Measurements from ENCODE around the gene SLC44A2.

SLC44A2 gene

DNA sequence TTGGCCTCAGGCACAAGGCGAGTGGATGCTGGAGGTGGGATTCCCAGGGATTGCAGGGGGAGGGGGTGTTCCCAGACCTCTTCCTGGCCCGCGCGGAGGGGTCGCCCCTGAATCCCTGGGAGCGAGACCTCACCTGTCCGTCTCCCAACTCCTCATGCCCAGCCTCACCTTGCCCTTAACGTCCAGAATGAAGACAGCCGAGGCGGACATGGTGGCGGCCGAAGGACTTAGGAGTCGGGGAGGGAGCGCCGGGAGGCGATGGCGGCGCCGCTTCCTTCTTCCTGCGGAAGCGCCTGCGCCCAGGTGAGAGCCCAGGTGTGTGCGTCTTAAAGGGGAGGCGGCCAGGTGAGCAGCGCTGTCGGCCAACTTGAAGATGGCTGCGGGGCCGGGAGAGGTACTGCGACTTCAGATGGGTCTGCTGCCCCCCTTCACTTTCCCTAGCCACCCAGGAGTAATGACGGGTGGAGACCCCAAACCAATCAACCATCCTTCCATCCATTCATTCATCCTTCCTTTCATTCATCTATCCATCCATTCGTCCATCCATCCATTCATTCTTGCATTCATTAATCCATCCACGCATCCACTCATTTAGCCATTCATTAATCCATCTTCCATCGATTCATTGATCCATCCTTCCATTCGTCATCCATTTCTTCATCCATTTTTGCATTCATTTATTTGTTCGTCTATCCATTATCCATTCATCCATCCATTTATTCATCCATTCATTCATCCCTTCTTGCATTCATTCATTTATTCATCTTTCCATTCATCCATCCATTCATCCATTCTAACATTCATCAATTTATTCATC lies 38.1 kb upstream of the SLC44A2 start, which contains the start of gene AP1M2:
Gene AP1M2, minus strand, starts transcription at position 291 of the 817 bp plus-strand sequence. Its CDS starts 81 bp downstream, at position 210.
- TF ChIP-seq, protein P1, sequence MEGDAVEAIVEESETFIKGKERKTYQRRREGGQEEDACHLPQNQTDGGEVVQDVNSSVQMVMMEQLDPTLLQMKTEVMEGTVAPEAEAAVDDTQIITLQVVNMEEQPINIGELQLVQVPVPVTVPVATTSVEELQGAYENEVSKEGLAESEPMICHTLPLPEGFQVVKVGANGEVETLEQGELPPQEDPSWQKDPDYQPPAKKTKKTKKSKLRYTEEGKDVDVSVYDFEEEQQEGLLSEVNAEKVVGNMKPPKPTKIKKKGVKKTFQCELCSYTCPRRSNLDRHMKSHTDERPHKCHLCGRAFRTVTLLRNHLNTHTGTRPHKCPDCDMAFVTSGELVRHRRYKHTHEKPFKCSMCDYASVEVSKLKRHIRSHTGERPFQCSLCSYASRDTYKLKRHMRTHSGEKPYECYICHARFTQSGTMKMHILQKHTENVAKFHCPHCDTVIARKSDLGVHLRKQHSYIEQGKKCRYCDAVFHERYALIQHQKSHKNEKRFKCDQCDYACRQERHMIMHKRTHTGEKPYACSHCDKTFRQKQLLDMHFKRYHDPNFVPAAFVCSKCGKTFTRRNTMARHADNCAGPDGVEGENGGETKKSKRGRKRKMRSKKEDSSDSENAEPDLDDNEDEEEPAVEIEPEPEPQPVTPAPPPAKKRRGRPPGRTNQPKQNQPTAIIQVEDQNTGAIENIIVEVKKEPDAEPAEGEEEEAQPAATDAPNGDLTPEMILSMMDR (conservative IDR thresholded peaks at IDR 0.05; ENCODE audit: low read depth, low read length) = no peak
- no peak for DNase-seq (ENCODE audit: low read depth)
- no peak within 1 kb of the TSS for H3K4me3 ChIP-seq (ENCODE audit: low read depth, low read length)

DNA sequence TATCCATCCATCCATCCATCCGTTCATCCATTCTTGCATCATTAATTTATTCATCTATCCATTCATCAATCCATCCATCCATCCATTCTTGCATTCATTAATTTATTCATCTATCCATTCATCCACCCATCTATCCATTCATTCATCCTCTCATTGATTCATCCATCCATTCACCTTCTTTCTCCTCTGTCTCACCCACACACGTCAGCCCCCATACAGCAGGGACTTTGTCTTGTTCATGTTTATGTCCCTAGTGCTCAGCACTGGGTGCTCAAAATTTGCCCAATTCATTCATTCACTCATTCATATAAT lies 37.6 kb upstream of the SLC44A2 start:
- no peak for DNase-seq (ENCODE audit: low read depth)

GRCh38 chr19:10593148-10593547 lies 32.2 kb upstream of the SLC44A2 start:
- TF ChIP-seq, protein P1 (conservative IDR thresholded peaks at IDR 0.05; ENCODE audit: low read depth, low read length) = no peak
- H3K4me3 ChIP-seq (ENCODE audit: low read depth, low read length) = no peak overlapping the region
- DNase-seq (ENCODE audit: low read depth) = no peak

More for the DNA sequence above, 37.6 kb upstream of the SLC44A2 start:
- H3K4me3 ChIP-seq (ENCODE audit: low read depth, low read length) = no peak overlapping the region
- TF ChIP-seq, protein P1 (conservative IDR thresholded peaks at IDR 0.05; ENCODE audit: low read depth, low read length) = no peak

DNA sequence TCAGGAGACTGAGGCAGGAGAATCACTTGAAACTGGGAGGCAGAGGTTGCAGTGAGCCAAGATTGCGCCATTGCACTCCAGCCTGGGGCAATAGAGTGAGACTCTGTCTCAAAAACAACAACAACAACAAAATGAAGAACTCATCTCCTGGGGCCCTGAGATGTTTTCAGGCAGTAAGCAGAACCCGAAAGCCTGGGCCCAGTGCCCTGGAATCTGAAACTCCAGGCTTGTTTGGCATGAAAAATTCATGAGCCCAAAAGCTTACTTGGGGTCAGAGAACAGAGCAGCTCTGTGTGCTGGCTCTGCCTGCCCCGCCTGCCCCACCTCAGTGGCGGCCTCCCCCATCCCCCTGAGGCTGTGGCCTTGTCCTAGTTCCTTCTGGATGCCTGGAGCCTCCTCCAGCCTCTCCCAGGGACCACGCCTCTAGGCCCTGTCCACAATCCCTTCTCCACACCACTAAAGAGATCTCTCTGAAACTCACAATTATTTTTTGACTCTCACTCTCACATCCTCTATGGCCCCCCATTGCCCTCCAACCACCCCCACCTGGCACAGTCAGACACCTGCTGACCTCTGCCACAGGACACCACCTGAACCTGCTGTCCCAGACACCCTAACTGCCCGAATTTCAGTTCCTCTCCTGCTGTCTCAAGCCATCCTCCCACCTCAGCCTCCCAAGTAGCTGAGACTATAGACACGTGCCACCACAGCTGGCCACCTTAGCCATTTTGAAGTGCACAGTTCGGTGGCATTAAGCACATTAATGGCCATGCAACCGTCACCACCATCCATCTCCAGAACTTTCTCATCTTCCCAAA lies 31.3 kb upstream of the SLC44A2 start:
- TF ChIP-seq, protein P1 (conservative IDR thresholded peaks at IDR 0.05; ENCODE audit: low read depth, low read length) = no peak
- DNase-seq (ENCODE audit: low read depth) = peak; percentile 29
- H3K4me3 ChIP-seq (ENCODE audit: low read depth, low read length) = no peak overlapping the region

DNA sequence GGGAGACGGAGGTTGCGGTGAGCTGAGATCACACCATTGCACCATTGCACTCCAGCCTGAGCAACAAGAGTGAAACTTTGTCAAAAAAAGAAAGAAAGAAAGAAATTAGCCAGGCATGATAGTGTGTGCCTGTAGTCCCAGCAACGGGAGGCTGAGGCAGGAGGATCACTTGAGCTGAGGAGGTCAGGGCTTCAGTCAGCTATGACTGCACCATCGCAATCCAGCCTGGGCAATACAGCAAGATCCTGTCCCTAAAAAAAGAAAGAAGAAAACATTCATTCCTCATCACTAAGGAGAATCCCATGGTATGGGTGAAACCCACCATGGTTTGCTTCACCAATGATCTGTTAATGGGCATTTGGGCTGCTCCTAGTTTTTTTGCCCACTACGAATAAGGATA lies 25.2 kb upstream of the SLC44A2 start:
- DNase-seq (ENCODE audit: low read depth) = no peak
- TF ChIP-seq, protein P1 (conservative IDR thresholded peaks at IDR 0.05; ENCODE audit: low read depth, low read length) = no peak
- no peak overlapping the region for H3K4me3 ChIP-seq (ENCODE audit: low read depth, low read length)

DNA sequence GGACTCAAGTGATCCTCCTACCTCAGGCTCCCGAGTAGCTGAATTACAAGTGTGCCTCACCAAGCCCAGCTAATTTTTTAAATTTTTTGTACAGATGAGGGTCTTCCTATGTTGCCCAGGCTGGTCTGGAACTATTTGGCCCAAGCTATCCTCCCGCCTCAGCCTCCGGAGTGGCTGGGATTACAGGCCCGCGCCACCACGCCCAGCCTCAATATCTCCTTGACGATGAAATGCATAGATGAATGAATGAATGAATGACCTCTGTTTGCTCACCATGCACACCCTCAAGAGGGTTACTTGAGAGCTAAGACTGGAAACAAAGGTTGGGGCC lies 23.4 kb upstream of the SLC44A2 start:
- DNase-seq (ENCODE audit: low read depth) = no peak
- peak overlapping the region; percentile 20 for H3K4me3 ChIP-seq (ENCODE audit: low read depth, low read length)
- TF ChIP-seq, protein P1 (conservative IDR thresholded peaks at IDR 0.05; ENCODE audit: low read depth, low read length) = no peak
